BJ (cell line): ENCODE data around the gene TBC1D17. TPM values are rescaled to one million over a fixed set of nuclear protein-coding genes. Genes with fewer than 3 reads are reported as not detected.

Experiments used
- CTCF ChIA-PET: fragments of 350-600 bp; formaldehyde crosslinking; extraction: SDS; loops from one replicate; lab custom pipeline; 2021; ENCODE audit warnings: antibody characterized with exemption, inconsistent platforms; lab: Yijun Ruan, JAX
- POLR2A ChIA-PET: fragments of 300-600 bp; sonication (Branson Sonifier 250); formaldehyde crosslinking; extraction: SDS; loops from one replicate; lab custom pipeline; 2021; ENCODE audit warnings: antibody characterized with exemption; lab: Charles Lee
- DNase-seq: peaks from one replicate; pipeline ENCODE4 v3.0.0-alpha.2; 2011; ENCODE audit warnings: low read depth
- H3K27me3 ChIP-seq: 2 replicates; pipeline ENCODE4 v1.6.0; 2011; ENCODE audit warnings: low read length; ENCODE audit not compliant: control insufficient read depth, insufficient read depth
- H3K36me3 ChIP-seq: 2 replicates; pipeline ENCODE4 v1.5.1; 2011; ENCODE audit warnings: low read length; ENCODE audit not compliant: control insufficient read depth, insufficient read depth
- H3K4me3 ChIP-seq: 2 replicates; pipeline ENCODE4 v1.5.1; 2011; ENCODE audit warnings: low read depth, mild to moderate bottlenecking, control low read depth, low read length
- CTCF ChIP-seq: IDR thresholded peaks from 2 replicates; pipeline ENCODE4 v1.5.1; 2011; ENCODE audit warnings: low read depth, mild to moderate bottlenecking, control low read depth, inconsistent platforms, low read length, moderate library complexity; ENCODE audit not compliant: insufficient read depth
- polyA plus RNA-seq: library from polyadenylated mRNA; depleted of rRNA; stranded (reverse); fragments of >200 nt; gene quantifications from 2 replicates; pipeline ENCODE4 v1.2.3, GENCODE V29; 2011

Gene TBC1D17
- polyA plus RNA-seq, 1 experiment = 26.7 TPM

- ChIA-PET POLR2A (no interaction called here), CTCF (interaction anchor here (1.0 kb wide), 1 partner anchor 17 kb away, joined by 3 read pairs; the partner anchor contains the start of gene IL4I1)
- Histone ChIP-seq H3K36me3 (peaks cover 40% of the 10 kb centered on the region), H3K27me3 (no peaks in the 10 kb centered on the region), H3K4me3 (no peak overlapping the region)
- no peak for TF ChIP-seq CTCF
- no peak for DNase-seq
These were observed 1.9 kb downstream of the TBC1D17 start for GRCh38 chr19:49879243-49879963.

GRCh38 chr19:49880162-49880869 lies 2.8 kb downstream of the TBC1D17 start:
- Histone ChIP-seq H3K4me3 (no peak overlapping the region), H3K27me3 (no peaks in the 10 kb centered on the region), H3K36me3 (peaks cover 45% of the 10 kb centered on the region)
- POLR2A ChIA-PET = no interaction called here
- CTCF ChIA-PET = interaction anchor here (1.0 kb wide), 1 partner anchor 16 kb away, joined by 3 read pairs; the partner anchor contains the start of gene IL4I1
- TF ChIP-seq CTCF = no peak
- DNase-seq = no peak

GRCh38 chr19:49881186-49881585 lies 3.7 kb downstream of the TBC1D17 start:
- ChIA-PET POLR2A (no interaction called here), CTCF (interaction anchor here (1.5 kb wide), 1 partner anchor 10 kb away, joined by 4 read pairs; no protein-coding TSS in a partner anchor)
- Histone ChIP-seq H3K36me3 (peaks cover 45% of the 10 kb centered on the region), H3K4me3 (no peak overlapping the region), H3K27me3 (no peaks in the 10 kb centered on the region)
- no peak for DNase-seq
- no peak for TF ChIP-seq CTCF

- Histone ChIP-seq H3K4me3 (no peak overlapping the region), H3K27me3 (no peaks in the 10 kb centered on the region), H3K36me3 (peaks cover 45% of the 10 kb centered on the region)
- no peak for TF ChIP-seq CTCF
- DNase-seq = no peak
- ChIA-PET CTCF (interaction anchor here (1.5 kb wide), 1 partner anchor 9 kb away, joined by 4 read pairs; no protein-coding TSS in a partner anchor), POLR2A (no interaction called here)
These were observed 4.3 kb downstream of the TBC1D17 start for GRCh38 chr19:49881672-49882394.

GRCh38 chr19:49882643-49883042 lies 5.1 kb downstream of the TBC1D17 start:
- no peak for TF ChIP-seq CTCF
- DNase-seq = no peak
- Histone ChIP-seq H3K27me3 (no peaks in the 10 kb centered on the region), H3K36me3 (peaks cover 45% of the 10 kb centered on the region), H3K4me3 (no peak overlapping the region)
- ChIA-PET CTCF (no interaction called here), POLR2A (no interaction called here)
